ENCODE data around the gene STAP2. TPM values are rescaled to one million over a fixed set of nuclear protein-coding genes. Genes with fewer than 3 reads are reported as not detected.

STAP2 gene
- total RNA-seq, 2 experiments from 2014 or later, result 1.7 to 1.8 TPM

DNA sequence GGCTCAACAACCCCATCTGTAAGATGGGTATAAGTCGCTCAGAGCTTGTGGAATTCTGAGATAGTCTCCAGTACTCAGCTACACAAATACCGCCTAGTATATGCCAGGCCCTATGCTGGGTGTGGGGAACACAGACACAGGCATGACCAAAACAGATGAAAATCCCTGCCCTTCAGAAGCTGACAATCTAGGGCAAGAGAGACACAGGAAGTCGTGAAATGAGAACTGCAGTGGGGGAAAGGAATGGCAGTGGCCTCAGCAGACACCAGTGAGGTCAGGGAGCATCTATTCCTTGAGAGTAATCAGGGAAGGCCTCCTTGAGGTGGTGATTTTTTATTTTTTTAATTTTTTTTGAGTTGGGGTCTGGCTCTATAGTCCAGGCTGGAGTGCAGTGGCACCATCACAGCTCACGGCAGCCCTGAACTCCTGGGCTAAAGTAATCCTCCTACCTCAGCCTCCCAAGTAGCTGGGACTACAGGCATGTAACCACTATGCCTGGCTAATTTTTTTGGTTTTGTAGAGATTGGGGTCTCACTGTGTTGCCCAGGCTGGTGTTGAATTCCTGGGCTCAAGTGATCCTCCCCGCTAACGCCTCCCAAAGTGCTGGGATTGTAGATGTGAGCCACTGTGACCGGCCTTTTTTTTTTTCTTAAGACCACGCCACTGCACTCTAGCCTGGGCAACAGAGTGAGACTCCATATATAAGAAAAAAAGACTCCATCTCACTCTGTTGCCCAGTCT lies 39.6 kb downstream of the STAP2 start:
- ChIA-PET CTCF (no interaction called here), POLR2A (interaction anchor here (2.0 kb wide), 1 partner anchor 44 kb away, joined by 9 read pairs; the partner anchor contains the start of gene MPND)
- Mint-ChIP-seq H3K4me3 (no peak overlapping the region), H3K9me3 (no peaks in the 10 kb centered on the region), H3K4me1 (ENCODE audit: low read depth) (peaks cover 40% of the 10 kb centered on the region), H3K27ac (peak overlapping the region; percentile 74), H3K36me3 (ENCODE audit: low read depth) (peaks cover 23% of the 10 kb centered on the region), H3K27me3 (no peaks in the 10 kb centered on the region)
- DNase-seq, result no peak
- H3K36me3 ChIP-seq (ENCODE audit: insufficient read depth, low read length), result peaks cover 2% of the 10 kb centered on the region
- no peak for ATAC-seq (ENCODE audit: poor library complexity)
- no peak overlapping the region for H3K4me3 ChIP-seq (ENCODE audit: low read length)
- H3K27me3 ChIP-seq (ENCODE audit: control insufficient read depth in 1 of 2, insufficient read depth in 2 of 2, low read length in 2 of 2), result peaks cover 0 to under 1% of the 10 kb centered on the region in 2 experiments
- H3K4me1 ChIP-seq (ENCODE audit: insufficient read depth, low read length), result peaks cover 42% of the 10 kb centered on the region
- intact Hi-C loops (cut with DNase I, micrococcal nuclease), result no loop called here
- no peak overlapping the region for H3K27ac ChIP-seq (ENCODE audit: low read depth in 1 of 2, low read length in 2 of 2)
- TF ChIP-seq, protein P1, sequence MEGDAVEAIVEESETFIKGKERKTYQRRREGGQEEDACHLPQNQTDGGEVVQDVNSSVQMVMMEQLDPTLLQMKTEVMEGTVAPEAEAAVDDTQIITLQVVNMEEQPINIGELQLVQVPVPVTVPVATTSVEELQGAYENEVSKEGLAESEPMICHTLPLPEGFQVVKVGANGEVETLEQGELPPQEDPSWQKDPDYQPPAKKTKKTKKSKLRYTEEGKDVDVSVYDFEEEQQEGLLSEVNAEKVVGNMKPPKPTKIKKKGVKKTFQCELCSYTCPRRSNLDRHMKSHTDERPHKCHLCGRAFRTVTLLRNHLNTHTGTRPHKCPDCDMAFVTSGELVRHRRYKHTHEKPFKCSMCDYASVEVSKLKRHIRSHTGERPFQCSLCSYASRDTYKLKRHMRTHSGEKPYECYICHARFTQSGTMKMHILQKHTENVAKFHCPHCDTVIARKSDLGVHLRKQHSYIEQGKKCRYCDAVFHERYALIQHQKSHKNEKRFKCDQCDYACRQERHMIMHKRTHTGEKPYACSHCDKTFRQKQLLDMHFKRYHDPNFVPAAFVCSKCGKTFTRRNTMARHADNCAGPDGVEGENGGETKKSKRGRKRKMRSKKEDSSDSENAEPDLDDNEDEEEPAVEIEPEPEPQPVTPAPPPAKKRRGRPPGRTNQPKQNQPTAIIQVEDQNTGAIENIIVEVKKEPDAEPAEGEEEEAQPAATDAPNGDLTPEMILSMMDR (IDR thresholded peaks at IDR 0.05), result no peak
- no peaks in the 10 kb centered on the region for H3K9me3 ChIP-seq (ENCODE audit: control insufficient read depth in 1 of 2, insufficient read depth in 1 of 2, low read length in 2 of 2)

DNA sequence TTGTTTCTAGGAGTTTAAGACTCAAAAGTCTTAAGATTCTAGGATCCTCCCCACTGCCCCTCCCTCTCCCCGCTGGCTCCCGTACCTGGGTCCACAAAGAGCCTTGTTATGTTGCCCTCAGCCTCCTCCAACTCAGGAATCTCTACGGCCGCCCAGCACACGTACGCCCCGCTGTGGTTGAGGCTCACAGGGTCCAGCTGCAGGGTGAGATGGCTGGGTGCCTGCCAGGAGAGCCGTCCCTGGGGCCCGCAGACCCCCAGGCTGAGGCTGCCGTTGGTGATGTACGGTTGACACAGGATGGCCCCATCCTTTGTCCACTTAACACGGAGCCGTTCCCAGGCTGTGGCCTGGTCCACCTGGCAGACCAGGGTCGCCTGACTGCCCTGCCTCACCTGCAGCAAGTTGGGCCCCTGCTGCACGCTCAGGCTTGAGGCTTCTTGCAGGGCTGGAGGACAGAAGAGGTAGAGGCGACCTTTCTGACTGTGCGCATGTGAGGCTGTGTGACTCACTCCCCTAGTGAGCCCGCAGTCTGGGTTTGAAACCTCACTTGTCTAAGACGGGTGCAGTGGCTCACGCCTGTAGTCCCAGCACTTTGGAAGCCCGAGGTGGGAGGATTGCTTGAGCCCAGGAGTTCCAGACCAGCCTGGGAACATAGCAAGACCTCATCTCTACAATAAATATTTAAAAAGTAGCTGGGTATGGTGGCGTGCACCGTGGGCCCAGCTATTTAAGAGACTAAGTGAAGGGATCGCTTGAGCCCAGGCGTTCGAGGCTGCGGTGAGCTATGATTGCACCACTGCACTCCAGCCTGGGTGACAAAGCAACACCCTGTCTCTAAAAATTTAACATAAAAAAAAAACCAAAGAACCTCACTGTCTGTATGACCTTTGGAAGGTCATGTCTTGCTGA lies 40.5 kb downstream of the STAP2 start:
- H3K4me3 Mint-ChIP-seq, result no peak overlapping the region
- DNase-seq (peak in 1 of 14 experiments; percentile 37), ATAC-seq (ENCODE audit: poor library complexity) (no peak)
- no peak overlapping the region for H3K27ac ChIP-seq (ENCODE audit: low read depth in 1 of 2, low read length in 2 of 2)
- peaks cover 2% of the 10 kb centered on the region for H3K36me3 ChIP-seq (ENCODE audit: insufficient read depth, low read length)
- H3K4me1 Mint-ChIP-seq (ENCODE audit: low read depth), result peaks cover 34% of the 10 kb centered on the region
- no peaks in the 10 kb centered on the region for H3K9me3 ChIP-seq (ENCODE audit: control insufficient read depth in 1 of 2, insufficient read depth in 1 of 2, low read length in 2 of 2)
- H3K4me3 ChIP-seq (ENCODE audit: low read length), result no peak overlapping the region
- POLR2A ChIA-PET, result interaction anchor here (2.0 kb wide), 1 partner anchor 45 kb away, joined by 9 read pairs; the partner anchor contains the start of gene MPND
- H3K4me1 ChIP-seq (ENCODE audit: insufficient read depth, low read length), result peaks cover 34% of the 10 kb centered on the region
- H3K36me3 Mint-ChIP-seq (ENCODE audit: low read depth), result peaks cover 23% of the 10 kb centered on the region
- no peaks in the 10 kb centered on the region for H3K27me3 ChIP-seq (ENCODE audit: control insufficient read depth in 1 of 2, insufficient read depth in 2 of 2, low read length in 2 of 2)
- intact Hi-C loops (cut with DNase I, micrococcal nuclease), result no loop called here
- TF ChIP-seq, protein P1 (IDR thresholded peaks at IDR 0.05), result no peak
- H3K9me3 Mint-ChIP-seq, result no peaks in the 10 kb centered on the region
- no peaks in the 10 kb centered on the region for H3K27me3 Mint-ChIP-seq
- H3K27ac Mint-ChIP-seq, result peak overlapping the region; percentile 74
- CTCF ChIA-PET, result interaction anchor here (0.6 kb wide), 1 partner anchor 221 kb away, joined by 3 read pairs; no protein-coding TSS in a partner anchor

DNA sequence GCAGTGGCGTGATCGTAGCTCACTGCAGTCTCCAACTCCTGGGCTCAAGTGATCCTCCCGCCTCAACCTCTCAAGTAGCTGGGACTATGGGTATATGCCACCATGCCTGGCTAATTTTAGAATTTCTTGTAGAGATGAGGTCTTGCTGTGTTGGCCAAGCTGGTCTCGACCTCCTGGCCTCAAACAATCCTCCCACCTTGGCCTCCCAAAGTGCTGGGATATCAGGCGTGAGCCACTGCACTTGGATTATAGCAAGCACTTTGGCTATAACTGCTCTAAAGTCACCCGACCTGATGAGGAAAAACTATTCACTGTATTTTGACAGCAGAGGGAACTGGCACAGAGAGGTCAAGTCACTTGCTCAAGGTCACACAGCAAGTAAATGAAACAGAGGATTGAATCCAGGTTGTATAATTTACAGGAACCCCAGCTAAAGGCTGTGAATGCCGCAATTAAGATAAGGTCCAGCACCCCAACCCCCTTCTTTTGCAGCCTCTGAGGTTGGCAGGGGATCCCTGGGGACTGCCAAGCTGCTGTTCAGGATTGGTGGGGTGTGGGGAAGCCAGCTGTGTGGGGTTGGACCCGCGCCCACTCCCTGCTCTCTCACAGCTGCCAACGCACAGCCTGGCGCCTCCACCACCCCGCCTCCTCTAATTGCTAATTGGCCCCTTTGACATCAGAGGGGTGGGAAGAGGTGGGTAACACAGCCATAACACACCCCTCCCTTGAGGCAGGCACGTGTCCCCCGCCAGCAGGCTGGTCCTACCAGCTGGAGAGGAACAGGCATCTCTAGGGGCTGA lies 42.5 kb downstream of the STAP2 start:
- no peaks in the 10 kb centered on the region for H3K27me3 Mint-ChIP-seq
- peaks cover 23% of the 10 kb centered on the region for H3K36me3 Mint-ChIP-seq (ENCODE audit: low read depth)
- H3K36me3 ChIP-seq (ENCODE audit: insufficient read depth, low read length), result peaks cover 2% of the 10 kb centered on the region
- H3K9me3 Mint-ChIP-seq, result no peaks in the 10 kb centered on the region
- no peak overlapping the region for H3K27ac ChIP-seq (ENCODE audit: low read depth in 1 of 2, low read length in 2 of 2)
- no peak for ATAC-seq (ENCODE audit: poor library complexity)
- peaks cover 16% of the 10 kb centered on the region for H3K4me1 Mint-ChIP-seq (ENCODE audit: low read depth)
- DNase-seq, result no peak
- ChIA-PET POLR2A (no interaction called here), CTCF (no interaction called here)
- peaks cover 14% of the 10 kb centered on the region for H3K4me1 ChIP-seq (ENCODE audit: insufficient read depth, low read length)
- no peak overlapping the region for H3K4me3 Mint-ChIP-seq
- H3K9me3 ChIP-seq (ENCODE audit: control insufficient read depth in 1 of 2, insufficient read depth in 1 of 2, low read length in 2 of 2), result no peaks in the 10 kb centered on the region
- no peaks in the 10 kb centered on the region for H3K27me3 ChIP-seq (ENCODE audit: control insufficient read depth in 1 of 2, insufficient read depth in 2 of 2, low read length in 2 of 2)
- H3K27ac Mint-ChIP-seq, result peak overlapping the region; percentile 30
- TF ChIP-seq, protein P1 (IDR thresholded peaks at IDR 0.05), result no peak
- H3K4me3 ChIP-seq (ENCODE audit: low read length), result no peak overlapping the region
- intact Hi-C loops (cut with DNase I, micrococcal nuclease), result no loop called here
